Astrocyte of the hippocampus (primary cell): ENCODE data around the gene LRP2.
A peak's percentile ranks its signal among the peaks of the same experiment; 100 is the strongest.

Experiments used
- DNase-seq: peaks from one replicate; pipeline ENCODE4 v3.0.0; 2011; ENCODE audit warnings: low read depth, low spot score

LRP2 gene

GRCh38 chr2:169247211-169247610, 115.1 kb downstream of the LRP2 start:
- no peak for DNase-seq

- no peak for DNase-seq
Observed at GRCh38 chr2:169240405-169240804, 121.9 kb downstream of the LRP2 start.

GRCh38 chr2:169237939-169238338, 124.4 kb downstream of the LRP2 start:
- no peak for DNase-seq

GRCh38 chr2:169237286-169237685, 125.0 kb downstream of the LRP2 start:
- DNase-seq = no peak

- no peak for DNase-seq
Observed at GRCh38 chr2:169232551-169233154, 129.7 kb downstream of the LRP2 start.

- DNase-seq = no peak
Observed at GRCh38 chr2:169230204-169230603, 132.1 kb downstream of the LRP2 start.

- no peak for DNase-seq
Observed at GRCh38 chr2:169229590-169229989, 132.7 kb downstream of the LRP2 start.

GRCh38 chr2:169225906-169226305, 136.4 kb downstream of the LRP2 start:
- DNase-seq = peak; percentile 49

- no peak for DNase-seq
Observed at GRCh38 chr2:169225233-169225750, 137.0 kb downstream of the LRP2 start.

- DNase-seq = no peak
Observed at GRCh38 chr2:169222665-169223064, 139.7 kb downstream of the LRP2 start.

- peak; percentile 60 for DNase-seq
Observed at GRCh38 chr2:169221745-169222369, 140.5 kb downstream of the LRP2 start.

- no peak for DNase-seq
Observed at GRCh38 chr2:169210917-169211316, 151.4 kb downstream of the LRP2 start.

- DNase-seq = no peak
Observed at GRCh38 chr2:169208026-169208425, 154.3 kb downstream of the LRP2 start.

- DNase-seq = no peak
Observed at GRCh38 chr2:169205176-169205575, 157.2 kb downstream of the LRP2 start.

- no peak for DNase-seq
Observed at GRCh38 chr2:169203952-169204351, 158.4 kb downstream of the LRP2 start.

GRCh38 chr2:169200756-169201155, 161.6 kb downstream of the LRP2 start:
- DNase-seq = no peak

GRCh38 chr2:169193618-169194017, 168.7 kb downstream of the LRP2 start:
- DNase-seq = no peak

GRCh38 chr2:169190197-169190775, 172.0 kb downstream of the LRP2 start:
- DNase-seq = no peak

- peak; percentile 43 for DNase-seq
Observed at GRCh38 chr2:169189132-169189531, 173.2 kb downstream of the LRP2 start.

GRCh38 chr2:169185711-169186110, 176.6 kb downstream of the LRP2 start:
- no peak for DNase-seq

GRCh38 chr2:169184074-169184473, 178.3 kb downstream of the LRP2 start:
- DNase-seq = peak; percentile 13

- no peak for DNase-seq
Observed at GRCh38 chr2:169182573-169182972, 179.8 kb downstream of the LRP2 start.

GRCh38 chr2:169178804-169179390, 183.4 kb downstream of the LRP2 start:
- DNase-seq = no peak
